ENCODE results near the gene CFH.
"Not testable (repeated sequence)": the region's sequence is repeated elsewhere in the genome, so short reads cannot be mapped to it uniquely, and the experiment has no call there.

CFH gene

DNA sequence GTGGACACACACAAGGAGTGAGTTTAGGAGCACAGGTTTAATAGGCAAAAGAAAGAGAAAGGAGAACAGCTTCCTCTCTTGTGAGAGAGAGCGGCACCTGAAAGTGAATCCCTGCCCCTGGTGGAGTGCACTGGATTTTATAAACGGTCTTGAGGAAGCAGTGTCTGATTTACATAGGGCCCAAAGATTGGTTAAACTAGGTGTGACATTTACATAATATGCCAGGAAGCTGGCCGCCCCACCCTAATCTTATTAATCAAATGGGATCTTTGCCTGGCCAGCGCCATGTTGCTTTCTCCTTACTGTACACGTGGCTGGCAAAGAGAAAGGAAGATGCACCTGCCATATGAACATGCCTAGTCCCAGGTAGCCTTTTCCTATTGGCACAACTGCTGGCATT is 38.7 kb downstream of the CFH start:
- no peak overlapping the region for H2AFZ ChIP-seq (ENCODE audit: low read length, unreplicated experiment)
- H3K27me3 ChIP-seq (ENCODE audit: insufficient read depth, low read length), result no peaks in the 10 kb centered on the region
- H3K27ac ChIP-seq (ENCODE audit: low read depth, low read length), result no peak overlapping the region
- peaks cover 12% of the 10 kb centered on the region; the same call in 1 of the 2 replicates for H3K36me3 ChIP-seq (ENCODE audit: insufficient read depth, low read length)
- no peaks in the 10 kb centered on the region for H3K79me2 ChIP-seq (ENCODE audit: control insufficient read depth, insufficient read depth, low read length, unreplicated experiment)
- no peaks in the 10 kb centered on the region for H3K4me1 ChIP-seq (ENCODE audit: control insufficient read depth, insufficient read depth, low read length, unreplicated experiment)
- no peak overlapping the region for H3K4me3 ChIP-seq (ENCODE audit: low read depth, low read length)

- Histone ChIP-seq H3K4me3 (ENCODE audit: low read depth, low read length) (no peak overlapping the region), H2AFZ (ENCODE audit: low read length, unreplicated experiment) (no peak overlapping the region), H3K36me3 (ENCODE audit: insufficient read depth, low read length) (peaks cover 17% of the 10 kb centered on the region), H3K27me3 (ENCODE audit: insufficient read depth, low read length) (no peaks in the 10 kb centered on the region), H3K4me1 (ENCODE audit: control insufficient read depth, insufficient read depth, low read length, unreplicated experiment) (no peaks in the 10 kb centered on the region), H3K27ac (ENCODE audit: low read depth, low read length) (no peak overlapping the region), H3K79me2 (ENCODE audit: control insufficient read depth, insufficient read depth, low read length, unreplicated experiment) (no peaks in the 10 kb centered on the region)
Measured at GRCh38 chr1:196698993-196699392, 47.1 kb downstream of the CFH start.

- Histone ChIP-seq H3K4me1 (ENCODE audit: control insufficient read depth, insufficient read depth, low read length, unreplicated experiment) (no peaks in the 10 kb centered on the region), H3K36me3 (ENCODE audit: insufficient read depth, low read length) (peaks cover 12% of the 10 kb centered on the region), H2AFZ (ENCODE audit: low read length, unreplicated experiment) (no peak overlapping the region), H3K27me3 (ENCODE audit: insufficient read depth, low read length) (no peaks in the 10 kb centered on the region), H3K79me2 (ENCODE audit: control insufficient read depth, insufficient read depth, low read length, unreplicated experiment) (no peaks in the 10 kb centered on the region), H3K27ac (ENCODE audit: low read depth, low read length) (no peak overlapping the region), H3K4me3 (ENCODE audit: low read depth, low read length) (no peak overlapping the region)
Measured at GRCh38 chr1:196701144-196701543, 49.3 kb downstream of the CFH start.

DNA sequence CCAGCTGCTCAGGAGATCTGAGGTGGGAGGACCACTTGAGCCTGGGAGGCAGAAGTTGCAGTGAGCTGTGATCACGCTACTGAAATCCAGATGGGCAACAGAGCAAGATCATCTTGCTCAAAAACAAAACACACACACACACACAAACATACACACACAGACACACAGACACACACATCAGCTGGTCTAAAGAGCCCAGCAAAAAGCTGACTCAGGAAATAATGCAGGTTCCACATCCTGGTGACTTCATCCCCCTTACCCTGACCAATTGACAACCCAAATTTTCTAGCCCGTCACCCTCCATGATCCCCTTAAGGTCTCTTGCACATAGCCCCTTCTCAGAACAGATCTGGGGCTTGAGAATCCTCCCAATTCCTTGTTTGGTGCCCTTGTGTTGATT is 58.0 kb downstream of the CFH start:
- not testable (repeated sequence) for H3K4me1 ChIP-seq (ENCODE audit: control insufficient read depth, insufficient read depth, low read length, unreplicated experiment); H3K79me2 ChIP-seq (ENCODE audit: control insufficient read depth, insufficient read depth, low read length, unreplicated experiment); H3K36me3 ChIP-seq (ENCODE audit: insufficient read depth, low read length); H3K4me3 ChIP-seq (ENCODE audit: low read depth, low read length); H3K27me3 ChIP-seq (ENCODE audit: insufficient read depth, low read length); H2AFZ ChIP-seq (ENCODE audit: low read length, unreplicated experiment); H3K27ac ChIP-seq (ENCODE audit: low read depth, low read length)

- no peak overlapping the region for H2AFZ ChIP-seq (ENCODE audit: low read length, unreplicated experiment)
- no peaks in the 10 kb centered on the region for H3K79me2 ChIP-seq (ENCODE audit: control insufficient read depth, insufficient read depth, low read length, unreplicated experiment)
Measured at GRCh38 chr1:196717868-196718267, 66.0 kb downstream of the CFH start.

DNA sequence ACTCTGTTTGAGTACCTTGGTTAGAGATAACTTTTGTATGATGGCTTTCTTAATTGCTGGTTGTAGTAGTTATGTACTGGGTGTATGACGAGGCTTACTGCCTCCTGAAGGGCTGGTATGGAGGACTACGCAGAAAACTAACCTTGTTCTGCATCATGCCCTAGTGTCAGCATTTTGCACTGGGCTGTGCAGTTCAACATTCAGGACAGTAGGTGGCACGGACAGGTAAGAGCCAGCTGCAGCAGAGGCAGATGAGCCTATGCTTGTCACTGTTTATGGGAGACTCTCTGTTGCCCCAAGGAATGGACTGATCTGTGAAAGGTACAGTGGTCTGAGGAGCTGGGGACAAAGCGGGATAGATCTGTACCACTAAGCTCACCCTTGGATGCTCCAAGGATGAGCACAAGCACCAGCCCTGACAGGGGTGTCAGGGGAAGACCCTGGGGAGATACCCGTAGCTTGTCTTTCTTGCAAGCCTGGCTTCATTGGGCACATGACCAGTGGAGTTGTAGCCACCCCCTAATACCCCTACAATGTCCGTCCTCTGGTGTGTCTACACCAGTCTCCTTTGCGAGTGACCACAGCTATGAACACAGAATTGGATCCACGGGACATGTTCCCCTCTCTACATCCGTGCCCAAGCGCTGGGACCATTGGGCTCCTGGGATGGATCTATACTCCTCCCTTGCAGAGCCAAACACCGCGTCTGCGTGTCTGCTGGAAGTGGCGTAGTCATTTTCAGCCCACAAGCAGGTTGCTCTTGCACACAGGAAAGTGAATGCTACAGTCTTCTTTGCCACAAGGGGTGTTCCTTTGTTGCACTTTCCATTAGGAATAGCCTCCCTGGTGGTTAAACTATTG is 71.7 kb downstream of the CFH start:
- Histone ChIP-seq H3K36me3 (ENCODE audit: insufficient read depth, low read length) (no peaks in the 10 kb centered on the region), H3K4me1 (ENCODE audit: control insufficient read depth, insufficient read depth, low read length, unreplicated experiment) (no peaks in the 10 kb centered on the region), H3K27ac (ENCODE audit: low read depth, low read length) (no peak overlapping the region), H3K79me2 (ENCODE audit: control insufficient read depth, insufficient read depth, low read length, unreplicated experiment) (no peaks in the 10 kb centered on the region), H3K4me3 (ENCODE audit: low read depth, low read length) (no peak overlapping the region), H2AFZ (ENCODE audit: low read length, unreplicated experiment) (no peak overlapping the region), H3K27me3 (ENCODE audit: insufficient read depth, low read length) (no peaks in the 10 kb centered on the region)

More at GRCh38 chr1:196717868-196718267, 66.0 kb downstream of the CFH start:
- Histone ChIP-seq H3K4me3 (ENCODE audit: low read depth, low read length) (no peak overlapping the region), H3K36me3 (ENCODE audit: insufficient read depth, low read length) (no peaks in the 10 kb centered on the region), H3K27ac (ENCODE audit: low read depth, low read length) (no peak overlapping the region), H3K27me3 (ENCODE audit: insufficient read depth, low read length) (no peaks in the 10 kb centered on the region), H3K4me1 (ENCODE audit: control insufficient read depth, insufficient read depth, low read length, unreplicated experiment) (no peaks in the 10 kb centered on the region)

- H3K4me3 ChIP-seq (ENCODE audit: low read depth, low read length), result no peak overlapping the region
- no peaks in the 10 kb centered on the region for H3K4me1 ChIP-seq (ENCODE audit: control insufficient read depth, insufficient read depth, low read length, unreplicated experiment)
- peaks cover 8% of the 10 kb centered on the region for H3K36me3 ChIP-seq (ENCODE audit: insufficient read depth, low read length)
Measured at GRCh38 chr1:196732526-196732925, 80.7 kb downstream of the CFH start.

GRCh38 chr1:196733091-196733970 is 81.5 kb downstream of the CFH start:
- Histone ChIP-seq H3K4me1 (ENCODE audit: control insufficient read depth, insufficient read depth, low read length, unreplicated experiment) (no peaks in the 10 kb centered on the region), H3K27ac (ENCODE audit: low read depth, low read length) (no peak overlapping the region), H3K27me3 (ENCODE audit: insufficient read depth, low read length) (no peaks in the 10 kb centered on the region), H3K4me3 (ENCODE audit: low read depth, low read length) (no peak overlapping the region), H3K36me3 (ENCODE audit: insufficient read depth, low read length) (peaks cover 15% of the 10 kb centered on the region), H3K79me2 (ENCODE audit: control insufficient read depth, insufficient read depth, low read length, unreplicated experiment) (no peaks in the 10 kb centered on the region), H2AFZ (ENCODE audit: low read length, unreplicated experiment) (no peak overlapping the region)

More at GRCh38 chr1:196732526-196732925, 80.7 kb downstream of the CFH start:
- Histone ChIP-seq H2AFZ (ENCODE audit: low read length, unreplicated experiment) (no peak overlapping the region), H3K27ac (ENCODE audit: low read depth, low read length) (no peak overlapping the region), H3K79me2 (ENCODE audit: control insufficient read depth, insufficient read depth, low read length, unreplicated experiment) (no peaks in the 10 kb centered on the region), H3K27me3 (ENCODE audit: insufficient read depth, low read length) (no peaks in the 10 kb centered on the region)

DNA sequence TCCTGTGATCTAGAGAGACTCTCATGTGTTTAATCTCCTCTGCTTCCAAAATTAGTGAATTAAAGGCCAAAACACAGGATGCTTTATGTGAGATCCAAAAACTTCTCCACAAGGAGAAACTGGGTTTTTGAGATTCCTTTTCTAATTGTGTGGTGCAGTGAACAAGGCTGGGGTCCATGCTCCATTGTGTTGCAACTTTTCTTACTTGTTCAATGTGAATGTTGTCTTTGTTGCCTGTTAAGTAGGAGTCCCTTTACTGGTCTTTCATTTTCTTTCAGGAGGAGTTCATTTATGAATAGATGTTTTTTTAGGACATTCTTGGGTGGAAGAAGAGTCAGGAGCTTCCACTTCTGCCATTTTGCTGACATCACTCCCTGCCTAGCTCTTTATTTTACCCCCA is 82.2 kb downstream of the CFH start:
- H3K4me1 ChIP-seq (ENCODE audit: control insufficient read depth, insufficient read depth, low read length, unreplicated experiment), result no peaks in the 10 kb centered on the region
- H3K4me3 ChIP-seq (ENCODE audit: low read depth, low read length), result no peak overlapping the region
- H3K27ac ChIP-seq (ENCODE audit: low read depth, low read length), result no peak overlapping the region
- H3K27me3 ChIP-seq (ENCODE audit: insufficient read depth, low read length), result no peaks in the 10 kb centered on the region
- peaks cover 21% of the 10 kb centered on the region for H3K36me3 ChIP-seq (ENCODE audit: insufficient read depth, low read length)
- H3K79me2 ChIP-seq (ENCODE audit: control insufficient read depth, insufficient read depth, low read length, unreplicated experiment), result no peaks in the 10 kb centered on the region
- no peak overlapping the region for H2AFZ ChIP-seq (ENCODE audit: low read length, unreplicated experiment)

DNA sequence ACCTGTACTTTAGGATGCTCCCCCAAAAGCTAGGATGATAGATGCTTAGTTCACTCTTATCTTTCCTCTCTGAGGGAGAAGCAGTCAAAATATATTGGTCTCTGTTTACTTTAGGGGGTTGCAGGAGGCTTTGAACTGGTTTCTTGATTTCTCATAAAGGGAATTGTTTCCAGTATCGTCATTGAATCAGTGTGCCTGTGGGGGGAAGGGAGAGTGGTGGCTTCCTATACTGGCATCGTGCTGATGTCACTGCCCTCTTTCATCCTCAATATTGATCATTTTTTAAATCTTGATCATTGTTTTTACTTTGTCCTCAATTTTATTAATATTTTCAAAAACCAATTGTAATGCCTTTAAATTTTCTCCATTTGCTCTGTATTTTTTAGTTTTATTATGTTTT is 82.6 kb downstream of the CFH start:
- Histone ChIP-seq H3K79me2 (ENCODE audit: control insufficient read depth, insufficient read depth, low read length, unreplicated experiment) (no peaks in the 10 kb centered on the region), H3K4me3 (ENCODE audit: low read depth, low read length) (no peak overlapping the region), H3K36me3 (ENCODE audit: insufficient read depth, low read length) (peaks cover 26% of the 10 kb centered on the region), H3K27ac (ENCODE audit: low read depth, low read length) (no peak overlapping the region), H2AFZ (ENCODE audit: low read length, unreplicated experiment) (no peak overlapping the region), H3K27me3 (ENCODE audit: insufficient read depth, low read length) (no peaks in the 10 kb centered on the region), H3K4me1 (ENCODE audit: control insufficient read depth, insufficient read depth, low read length, unreplicated experiment) (no peaks in the 10 kb centered on the region)

Data from ACC112 (cell line).